Measurements from ENCODE around the gene DDX28. TPM values are rescaled to one million over a fixed set of nuclear protein-coding genes. Genes with fewer than 3 reads are reported as not detected.
A peak's percentile ranks its signal among the peaks of the same experiment; 100 is the strongest.

DDX28 gene
- total and polyA plus RNA-seq, 12 donors = 5.3 to 13.1 (median 9.5) TPM

GRCh38 chr16:68049449-68049848, 26.4 kb upstream of the DDX28 start:
- DNase-seq = no peak
- no peak for ATAC-seq
- H3K27ac ChIP-seq = no peak overlapping the region
- H3K27me3 ChIP-seq = no peaks in the 10 kb centered on the region
- intact Hi-C loops (cut with DNase I) = loop anchor here in 2 of 10 donors (10.0 kb wide), 2 partner anchors 115 to 375 kb away; partner anchors contain the start of genes CTRL (in 1 of the 2) and PSMB10 (in 1 of the 2)
- peaks cover 0 to 19% (median 0%) of the 10 kb centered on the region in 9 donors for H3K4me1 ChIP-seq
- H3K4me3 ChIP-seq = no peak overlapping the region
- 87 to 95% methylated on average over 2 of the region's 2 CpGs for WGBS, 2 donors
- TF ChIP-seq CTCF (IDR thresholded peaks at IDR 0.05) = no peak
- H3K36me3 ChIP-seq = peaks cover 0 to 82% (median 0%) of the 10 kb centered on the region in 9 donors
- no peaks in the 10 kb centered on the region for H3K9me3 ChIP-seq

GRCh38 chr16:68047987-68048386, 25.0 kb upstream of the DDX28 start:
- peak in 5 of 8 donors; percentile 16 to 68 (median 44) for ATAC-seq
- no peak overlapping the region for H3K4me3 ChIP-seq
- no peak for TF ChIP-seq CTCF (IDR thresholded peaks at IDR 0.05)
- WGBS, 2 donors = 71 to 80% methylated on average over 2 of the region's 2 CpGs
- peak overlapping the region in 6 of 10 donors; percentile 16 to 52 (median 44) for H3K27ac ChIP-seq
- H3K36me3 ChIP-seq = peaks cover 0 to 74% (median 0%) of the 10 kb centered on the region in 9 donors
- peaks cover 0 to 19% (median 0%) of the 10 kb centered on the region in 9 donors for H3K4me1 ChIP-seq
- no peak for DNase-seq
- intact Hi-C loops (cut with DNase I) = loop anchor here in 2 of 10 donors (10.0 kb wide), 2 partner anchors 113 to 373 kb away; partner anchors contain the start of genes CTRL (in 1 of the 2) and PSMB10 (in 1 of the 2)
- H3K9me3 ChIP-seq = no peaks in the 10 kb centered on the region
- H3K27me3 ChIP-seq = no peaks in the 10 kb centered on the region

DNA sequence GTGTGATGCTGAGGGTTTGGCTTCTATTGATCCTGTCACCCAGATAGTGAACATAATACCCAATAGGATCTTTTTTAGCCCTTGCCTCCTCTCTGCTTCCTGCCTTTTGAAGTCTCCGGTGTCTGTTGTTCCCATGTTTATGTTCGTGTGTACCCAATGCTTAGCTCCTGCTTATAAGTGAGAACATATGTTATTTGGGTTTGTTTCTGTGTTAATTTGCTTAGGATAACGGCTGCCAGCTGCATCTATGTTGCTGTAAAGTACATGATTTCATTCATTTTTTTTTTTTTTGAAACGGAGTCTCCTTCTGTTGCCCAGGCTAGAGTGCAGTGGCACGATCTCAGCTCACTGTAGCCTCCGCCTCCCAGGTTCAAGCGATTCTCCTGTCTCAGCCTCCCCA, 23.1 kb upstream of the DDX28 start:
- H3K27me3 ChIP-seq = no peaks in the 10 kb centered on the region
- WGBS, 2 donors = 93% methylated on average over 7 of the region's 7 CpGs
- intact Hi-C loops (cut with DNase I) = loop anchor here in 2 of 10 donors (10.0 kb wide), 2 partner anchors 111 to 371 kb away; partner anchors contain the start of genes CTRL (in 1 of the 2) and PSMB10 (in 1 of the 2)

DNA sequence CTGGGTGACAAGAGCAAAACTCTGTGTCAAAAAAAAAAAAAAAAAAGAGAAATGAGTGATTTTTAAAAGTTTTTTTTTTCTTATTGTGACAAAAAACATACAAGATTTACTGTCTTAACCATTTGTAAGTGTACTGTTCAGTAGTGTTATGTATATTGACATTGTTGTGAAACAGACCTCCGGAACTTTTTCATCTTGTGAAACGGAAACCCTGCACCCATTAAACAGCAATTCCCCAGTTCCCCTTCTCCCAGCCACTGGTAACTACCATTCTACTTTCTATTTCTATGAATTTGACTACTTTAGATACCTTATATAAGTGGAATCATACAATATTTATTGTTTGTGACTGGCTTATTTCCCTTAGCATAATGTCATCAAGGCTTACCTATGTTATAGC, 18.8 kb upstream of the DDX28 start:
- 95 to 96% methylated on average over 2 of the region's 2 CpGs for WGBS, 2 donors
- peak in 1 of 8 donors; percentile 40 for ATAC-seq
- peaks cover 0 to 40% (median 0%) of the 10 kb centered on the region in 9 donors for H3K4me1 ChIP-seq
- TF ChIP-seq CTCF (IDR thresholded peaks at IDR 0.05) = no peak
- peaks cover 0 to 49% (median 0%) of the 10 kb centered on the region in 9 donors for H3K36me3 ChIP-seq
- H3K27ac ChIP-seq = peak overlapping the region in 1 of 10 donors; percentile 69
- no peaks in the 10 kb centered on the region for H3K27me3 ChIP-seq
- H3K9me3 ChIP-seq = no peaks in the 10 kb centered on the region
- DNase-seq = no peak
- intact Hi-C loops (cut with DNase I) = loop anchor here in 7 of 10 donors (2.0 to 10.0 kb wide), 13 partner anchors 49 to 519 kb away; partner anchors contain the start of genes NRN1L (in 6 of the 7), PSMB10 (in 3 of the 7) and CTRL (in 1 of the 7)
- no peak overlapping the region for H3K4me3 ChIP-seq

More for the DNA sequence above, 23.1 kb upstream of the DDX28 start:
- H3K27ac ChIP-seq = no peak overlapping the region
- ATAC-seq (no peak), DNase-seq (no peak)
- H3K4me3 ChIP-seq = no peak overlapping the region
- no peak for TF ChIP-seq CTCF (IDR thresholded peaks at IDR 0.05)
- no peaks in the 10 kb centered on the region for H3K9me3 ChIP-seq
- peaks cover 0 to 19% (median 0%) of the 10 kb centered on the region in 9 donors for H3K4me1 ChIP-seq
- H3K36me3 ChIP-seq = peaks cover 0 to 57% (median 0%) of the 10 kb centered on the region in 9 donors
